Measurements from ENCODE around the gene CGB5.
"Not testable (repeated sequence)": the region's sequence is repeated elsewhere in the genome, so short reads cannot be mapped to it uniquely, and the experiment has no call there.

CGB5 gene

DNA sequence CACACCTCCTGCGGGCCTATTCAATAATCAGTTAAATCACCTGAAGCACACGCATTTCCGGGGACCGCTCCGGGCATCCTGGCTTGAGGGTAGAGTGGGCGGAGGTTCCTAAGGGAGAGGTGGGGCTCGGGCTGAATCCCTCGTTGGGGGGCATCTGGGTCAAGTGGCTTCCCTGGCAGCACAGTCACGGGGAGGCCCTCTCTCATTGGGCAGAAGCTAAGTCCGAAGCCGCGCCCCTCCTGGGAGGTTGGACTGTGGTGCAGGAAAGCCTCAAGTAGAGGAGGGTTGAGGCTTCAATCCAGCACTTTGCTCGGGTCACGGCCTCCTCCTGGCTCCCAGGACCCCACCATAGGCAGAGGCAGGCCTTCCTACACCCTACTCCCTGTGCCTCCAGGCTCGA, at the start of gene CGB5:
Gene CGB5 (plus strand): TSS at position 301 of the 400 bp plus-strand sequence. CDS start 362 bp downstream, outside the sequence.
- DNase-seq (ENCODE audit: low spot score), result not testable (repeated sequence)

DNA sequence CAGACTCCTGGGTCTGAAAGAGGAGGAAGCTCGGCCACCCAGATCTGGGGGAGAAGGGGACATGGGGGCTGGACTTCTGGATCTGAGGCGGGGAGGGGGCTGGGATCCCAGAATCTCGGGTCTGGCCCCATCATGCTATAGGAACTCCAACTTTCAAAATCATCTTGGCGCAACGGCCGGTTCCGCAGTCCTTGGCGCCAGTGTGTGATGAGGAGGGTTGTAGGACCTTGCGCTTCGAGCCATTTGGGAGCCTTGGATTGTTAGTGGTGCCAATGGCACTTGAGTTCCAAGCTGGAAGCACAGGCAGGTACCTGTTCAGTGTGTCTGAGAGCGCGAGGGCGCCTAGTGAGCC, 49.6 kb upstream of the CGB5 start:
- DNase-seq (ENCODE audit: low spot score), result no peak

- peak; percentile 66 for DNase-seq (ENCODE audit: low spot score)
These were observed 45.7 kb upstream of the CGB5 start for GRCh38 chr19:48997972-48998371.

DNA sequence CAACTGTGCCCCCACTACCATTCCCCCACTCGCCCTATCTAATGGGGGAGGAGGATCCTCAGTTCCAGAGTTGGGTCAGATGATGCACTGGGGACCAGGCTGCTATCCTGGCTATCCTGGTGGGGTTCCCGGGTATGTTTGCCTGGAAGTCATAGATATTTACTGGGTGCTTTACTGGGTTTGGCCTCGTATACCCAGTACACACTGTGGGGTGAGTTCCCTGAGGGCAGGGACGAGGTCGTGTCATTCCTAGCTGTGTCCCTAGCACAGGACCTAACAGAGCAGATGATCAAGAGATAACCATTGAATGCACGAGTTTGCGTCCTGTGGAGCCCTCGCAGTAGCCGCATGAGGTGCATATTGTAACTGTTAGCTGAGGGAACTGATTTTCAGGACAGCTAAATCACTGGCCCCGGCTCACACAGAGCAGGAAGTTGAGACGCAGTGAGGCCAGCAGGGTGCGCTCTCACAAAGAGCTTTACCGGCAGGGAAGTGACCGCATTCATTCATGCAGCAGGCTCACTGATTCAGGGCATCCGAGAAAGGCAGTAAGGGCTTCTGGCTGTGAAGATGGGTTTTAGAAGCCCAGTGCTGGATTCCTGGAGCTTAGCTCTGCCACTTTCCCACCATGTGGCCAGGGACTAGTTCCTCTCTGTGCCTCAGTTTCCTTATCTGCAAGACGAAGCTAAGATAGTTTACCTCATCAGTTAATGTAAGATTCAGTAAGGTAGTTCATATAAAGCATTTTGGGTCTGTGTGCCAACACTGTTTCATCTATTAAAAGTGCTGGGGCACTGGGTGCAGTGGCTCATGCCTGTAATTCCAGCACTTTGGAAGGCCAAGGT, 43.9 kb upstream of the CGB5 start:
- peak; percentile 49 for DNase-seq (ENCODE audit: low spot score)

DNA sequence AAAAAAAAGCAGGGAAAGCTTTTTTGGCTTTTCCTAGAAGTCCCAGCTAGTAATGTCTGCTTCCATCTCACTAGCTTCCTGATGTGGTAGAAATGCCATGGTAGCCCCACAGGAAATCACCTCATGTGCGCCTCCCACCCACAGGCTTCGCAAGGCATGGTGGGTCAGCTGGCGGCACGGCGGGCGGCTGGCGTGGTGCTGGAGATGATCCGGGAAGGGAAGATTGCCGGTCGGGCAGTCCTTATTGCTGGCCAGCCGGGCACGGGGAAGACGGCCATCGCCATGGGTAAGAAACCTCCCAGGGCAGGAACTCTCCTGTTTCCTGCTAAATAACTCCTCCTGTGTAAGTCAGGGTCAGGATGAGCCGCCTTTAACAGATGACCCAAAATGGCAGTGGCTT, 39.5 kb upstream of the CGB5 start:
- no peak for DNase-seq (ENCODE audit: low spot score)

DNA sequence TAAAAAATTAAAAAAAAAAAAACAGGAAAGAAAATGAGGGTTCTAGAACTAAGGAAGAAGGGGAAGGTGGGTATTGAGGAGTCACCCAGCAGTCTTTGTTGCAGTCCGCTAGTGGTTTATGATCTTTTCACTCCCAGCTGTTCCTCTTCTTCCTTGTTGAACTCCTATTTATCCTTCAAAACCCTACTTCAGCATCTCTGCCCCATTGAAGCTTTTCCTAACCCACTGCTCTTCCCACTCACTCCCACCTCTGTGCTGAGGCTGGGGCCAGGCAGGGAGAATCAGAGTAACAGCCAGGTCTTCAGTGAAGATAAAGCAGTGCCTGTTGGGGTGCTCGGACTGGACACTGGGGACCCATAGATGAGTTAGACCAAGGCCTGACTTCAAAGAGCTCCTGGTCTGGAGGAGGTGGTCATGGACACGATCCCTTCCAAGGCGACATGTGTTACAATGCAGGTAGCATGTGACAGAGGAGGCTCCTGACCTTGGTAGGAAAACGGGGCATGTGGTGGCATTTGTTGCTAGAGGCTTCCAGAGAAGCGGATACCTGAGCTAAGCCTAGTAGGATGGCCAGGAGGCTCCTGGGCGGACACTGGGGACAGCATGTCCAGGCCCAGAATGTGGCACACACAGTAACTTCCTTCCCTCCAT, 38.6 kb upstream of the CGB5 start:
- DNase-seq (ENCODE audit: low spot score), result no peak

DNA sequence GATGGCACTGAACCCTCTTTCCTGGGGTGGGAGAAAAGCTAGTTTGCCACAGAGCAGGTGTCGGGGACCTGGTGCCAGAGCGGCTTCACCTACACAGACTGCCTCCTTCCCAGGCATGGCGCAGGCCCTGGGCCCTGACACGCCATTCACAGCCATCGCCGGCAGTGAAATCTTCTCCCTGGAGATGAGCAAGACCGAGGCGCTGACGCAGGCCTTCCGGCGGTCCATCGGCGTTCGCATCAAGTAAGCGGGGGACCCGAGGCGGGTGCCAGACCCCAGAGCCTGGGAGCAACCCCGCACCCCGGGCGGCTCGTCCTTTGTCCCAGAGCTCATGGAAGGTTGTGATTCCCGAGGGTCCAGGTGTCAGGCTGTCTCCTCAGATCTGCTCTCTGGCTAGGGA, 36.7 kb upstream of the CGB5 start:
- DNase-seq (ENCODE audit: low spot score), result no peak

DNA sequence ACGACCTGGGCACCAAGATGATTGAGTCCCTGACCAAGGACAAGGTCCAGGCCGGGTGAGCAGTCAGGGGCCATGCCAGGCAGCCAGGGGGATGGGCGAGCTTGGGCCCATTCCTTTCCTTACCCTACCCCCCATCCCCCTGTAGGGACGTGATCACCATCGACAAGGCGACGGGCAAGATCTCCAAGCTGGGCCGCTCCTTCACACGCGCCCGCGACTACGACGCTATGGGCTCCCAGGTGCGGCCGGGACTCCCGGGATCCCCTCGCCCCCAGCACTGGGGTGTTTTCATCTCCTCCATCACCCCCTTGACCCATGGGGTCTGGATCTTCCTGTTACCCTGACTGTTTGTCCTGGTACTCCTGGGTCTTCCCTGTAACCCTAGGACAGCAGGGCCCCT, 33.8 kb upstream of the CGB5 start:
- no peak for DNase-seq (ENCODE audit: low spot score)

GRCh38 chr19:49010453-49010852, 33.2 kb upstream of the CGB5 start:
- no peak for DNase-seq (ENCODE audit: low spot score)

DNA sequence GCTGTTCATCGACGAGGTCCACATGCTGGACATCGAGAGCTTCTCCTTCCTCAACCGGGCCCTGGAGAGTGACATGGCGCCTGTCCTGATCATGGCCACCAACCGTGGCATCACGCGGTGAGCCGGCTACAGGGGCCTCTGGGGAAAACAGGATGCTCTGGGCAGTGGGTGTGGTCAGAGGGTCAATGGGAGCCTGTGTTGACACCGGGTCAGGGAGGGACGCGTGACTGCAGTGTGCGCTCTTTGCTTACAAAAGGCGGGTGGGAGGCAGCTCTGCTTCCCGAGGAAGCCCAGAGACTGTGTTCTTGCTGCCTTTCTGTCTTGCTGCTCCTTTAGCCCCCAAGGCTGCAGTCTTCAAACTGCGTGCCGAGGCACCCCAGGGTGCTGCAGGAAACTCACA, 32.5 kb upstream of the CGB5 start:
- no peak for DNase-seq (ENCODE audit: low spot score)

- no peak for DNase-seq (ENCODE audit: low spot score)
These were observed 29.4 kb upstream of the CGB5 start for GRCh38 chr19:49014123-49014869.

DNA sequence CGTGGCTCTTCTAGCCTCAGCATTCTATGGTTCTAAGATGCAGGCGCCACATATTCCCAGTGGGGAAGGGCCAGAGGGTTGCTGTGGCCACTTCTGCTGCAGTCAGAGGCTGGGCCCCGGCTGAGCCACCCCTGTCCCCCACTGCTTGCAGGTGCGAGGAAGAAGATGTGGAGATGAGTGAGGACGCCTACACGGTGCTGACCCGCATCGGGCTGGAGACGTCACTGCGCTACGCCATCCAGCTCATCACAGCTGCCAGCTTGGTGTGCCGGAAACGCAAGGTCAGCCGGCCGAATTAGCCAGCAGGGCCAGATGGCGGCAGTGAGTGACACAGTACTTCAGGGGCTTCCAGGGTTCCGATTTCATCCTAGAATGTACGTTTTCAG, 28.8 kb upstream of the CGB5 start:
- no peak for DNase-seq (ENCODE audit: low spot score)

DNA sequence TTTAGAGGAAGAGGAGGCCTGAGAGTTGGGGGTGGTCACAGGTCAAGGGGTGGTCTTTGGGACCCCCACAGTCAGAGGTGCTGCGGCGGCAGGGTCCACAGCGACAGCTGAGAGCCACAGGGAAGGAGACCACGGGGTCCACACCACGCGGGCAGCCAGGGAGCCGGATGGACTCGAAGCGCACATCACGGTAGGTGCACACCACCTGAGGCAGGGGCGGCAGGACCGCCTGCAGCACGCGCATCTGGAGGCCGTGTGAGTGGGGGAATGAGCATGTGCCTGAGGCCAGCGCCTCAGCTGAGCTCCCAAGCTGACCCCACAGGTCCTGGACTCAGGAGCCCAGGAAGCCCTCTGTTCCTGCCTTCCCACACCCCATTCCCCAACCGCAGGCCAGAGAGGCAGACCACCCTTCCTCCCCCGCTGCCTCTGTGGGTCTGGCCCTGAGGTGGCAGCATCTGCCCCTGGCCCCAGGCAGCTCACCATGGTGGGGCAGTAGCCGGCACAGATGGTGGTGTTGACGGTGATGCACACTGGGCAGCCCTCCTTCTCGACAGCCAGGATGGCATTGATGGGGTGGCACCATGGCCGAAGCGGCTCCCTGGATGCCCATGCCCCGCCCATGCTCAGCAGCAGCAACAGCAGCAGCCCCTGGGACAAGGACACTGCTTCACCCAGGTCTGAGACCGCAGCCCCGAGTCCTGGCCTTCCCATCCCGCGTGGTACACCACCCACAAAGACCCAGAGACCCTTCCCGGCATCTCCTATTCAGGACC, 27.4 kb upstream of the CGB5 start:
- no peak for DNase-seq (ENCODE audit: low spot score)

DNA sequence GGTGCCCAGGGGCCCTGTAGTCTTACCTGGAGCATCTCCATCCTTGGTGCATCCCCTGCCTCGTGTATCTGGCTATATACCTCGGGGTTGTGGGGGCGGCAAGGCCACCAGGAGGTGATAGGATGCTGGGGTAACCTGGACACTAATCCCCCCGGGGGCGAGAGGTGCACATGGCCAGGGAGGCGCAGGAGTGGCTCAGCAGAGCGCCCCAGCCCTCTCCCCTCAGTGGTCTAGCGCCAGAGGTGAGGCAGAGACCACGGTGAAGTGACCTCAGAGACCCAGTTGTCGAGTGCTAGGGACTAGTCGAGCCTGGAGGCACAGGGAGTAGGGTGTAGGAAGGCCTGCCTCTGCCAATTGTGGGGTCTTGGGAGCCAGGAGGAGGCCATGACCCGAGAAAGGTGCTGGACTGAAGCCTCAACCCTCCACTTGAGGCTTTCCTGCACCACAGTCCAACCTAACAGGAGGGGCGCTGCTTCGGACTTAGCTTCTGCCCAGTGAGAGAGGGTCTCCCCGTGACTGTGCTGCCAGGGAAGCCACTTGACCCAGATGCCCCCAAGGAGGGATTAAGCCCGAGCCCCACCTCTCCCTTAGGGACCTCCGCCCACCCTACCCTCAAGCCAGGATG, 26.5 kb upstream of the CGB5 start, which contains the start of gene LHB:
Gene LHB (minus strand): TSS at position 51 of the 625 bp plus-strand sequence. CDS start 10 bp downstream, at position 41.
- DNase-seq (ENCODE audit: low spot score), result no peak

GRCh38 chr19:49017666-49018351, 25.8 kb upstream of the CGB5 start:
- no peak for DNase-seq (ENCODE audit: low spot score)

GRCh38 chr19:49018388-49019241, 25.0 kb upstream of the CGB5 start:
- not testable (repeated sequence) for DNase-seq (ENCODE audit: low spot score)

DNA sequence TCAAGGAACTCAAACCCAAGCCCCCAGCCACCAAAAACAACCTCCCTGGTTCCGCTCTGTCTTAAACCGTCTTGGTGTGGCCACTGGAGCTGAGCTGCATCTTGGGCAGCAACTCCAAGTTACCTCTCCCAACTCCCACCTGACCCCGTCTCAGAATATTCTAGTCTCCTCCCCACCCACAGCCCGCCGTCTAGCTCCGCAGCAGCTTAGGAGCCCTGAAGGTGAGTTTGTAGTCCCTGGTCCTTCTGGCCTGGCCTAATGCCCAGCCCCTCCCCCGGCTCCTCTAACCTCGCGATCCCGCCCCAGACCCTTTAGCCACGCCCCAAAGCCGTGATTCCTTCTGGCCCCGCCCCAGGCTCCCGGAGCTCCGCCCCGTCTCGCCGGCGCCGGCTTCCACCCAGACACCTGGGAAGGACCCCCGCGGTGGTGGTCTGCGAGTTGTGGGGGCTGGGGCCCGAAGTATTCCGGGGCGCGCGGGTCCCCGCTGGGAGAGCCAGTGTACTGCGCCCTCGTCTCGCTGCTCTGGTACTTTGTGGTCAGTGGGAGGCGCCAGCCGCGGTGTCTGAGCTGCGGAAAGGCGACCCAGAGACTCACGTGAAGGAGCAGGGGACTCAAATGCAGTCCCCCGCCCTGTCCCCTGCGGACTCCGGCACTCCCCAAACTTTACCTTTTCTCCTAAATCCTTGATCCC, 24.3 kb upstream of the CGB5 start:
- DNase-seq (ENCODE audit: low spot score), result no peak

GRCh38 chr19:49020342-49020741, 23.3 kb upstream of the CGB5 start:
- DNase-seq (ENCODE audit: low spot score), result no peak
